ENCODE results near the gene TPP1. TPM values are rescaled to one million over a fixed set of nuclear protein-coding genes. Genes with fewer than 3 reads are reported as not detected.

Gene TPP1
- total and polyA plus RNA-seq, 9 donors, result 17.1 to 52.0 (median 37.3) TPM

GRCh38 chr11:6606471-6607189 is 12.6 kb downstream of the TPP1 start:
- Histone ChIP-seq H3K27ac (ENCODE audit: low read length) (peak overlapping the region; percentile 100), H3K4me3 (ENCODE audit: low read length) (peak overlapping the region; percentile 21), H3K27me3 (ENCODE audit: control insufficient read depth, insufficient read depth, low read length) (no peaks in the 10 kb centered on the region), H3K4me1 (ENCODE audit: control insufficient read depth, insufficient read depth, low read length) (peaks cover 61% of the 10 kb centered on the region), H3K36me3 (ENCODE audit: control insufficient read depth, insufficient read depth, low read length) (peaks cover 56% of the 10 kb centered on the region), H3K9me3 (replicated peaks; ENCODE audit: control insufficient read depth, low read depth, low read length) (no peaks in the 10 kb centered on the region)
- peak; percentile 98 for DNase-seq
- WGBS (ENCODE audit: insufficient coverage), result 25% methylated on average over 6 of the region's 11 CpGs

GRCh38 chr11:6604790-6605189 is 14.4 kb downstream of the TPP1 start:
- DNase-seq, result peak; percentile 19
- Histone ChIP-seq H3K4me3 (ENCODE audit: low read length) (peak overlapping the region; percentile 98), H3K27ac (ENCODE audit: low read length) (peak overlapping the region; percentile 100), H3K9me3 (replicated peaks; ENCODE audit: control insufficient read depth, low read depth, low read length) (no peaks in the 10 kb centered on the region), H3K27me3 (ENCODE audit: control insufficient read depth, insufficient read depth, low read length) (no peaks in the 10 kb centered on the region), H3K36me3 (ENCODE audit: control insufficient read depth, insufficient read depth, low read length) (peaks cover 56% of the 10 kb centered on the region), H3K4me1 (ENCODE audit: control insufficient read depth, insufficient read depth, low read length) (peaks cover 53% of the 10 kb centered on the region)
- 10% methylated on average over 3 of the region's 3 CpGs for WGBS (ENCODE audit: insufficient coverage)

- no peaks in the 10 kb centered on the region for H3K9me3 ChIP-seq (replicated peaks; ENCODE audit: control insufficient read depth, low read depth, low read length)
- WGBS (ENCODE audit: insufficient coverage), result 0% methylated on average over 13 of the region's 20 CpGs
- H3K27ac ChIP-seq (ENCODE audit: low read length), result peak overlapping the region; percentile 100
- peak overlapping the region; percentile 98 for H3K4me3 ChIP-seq (ENCODE audit: low read length)
- H3K27me3 ChIP-seq (ENCODE audit: control insufficient read depth, insufficient read depth, low read length), result no peaks in the 10 kb centered on the region
- peaks cover 56% of the 10 kb centered on the region for H3K36me3 ChIP-seq (ENCODE audit: control insufficient read depth, insufficient read depth, low read length)
- DNase-seq, result peak; percentile 89
- H3K4me1 ChIP-seq (ENCODE audit: control insufficient read depth, insufficient read depth, low read length), result peaks cover 47% of the 10 kb centered on the region
Measured at GRCh38 chr11:6604081-6604626, 15.1 kb downstream of the TPP1 start.

- H3K9me3 ChIP-seq (replicated peaks; ENCODE audit: control insufficient read depth, low read depth, low read length), result no peaks in the 10 kb centered on the region
- no peaks in the 10 kb centered on the region for H3K27me3 ChIP-seq (ENCODE audit: control insufficient read depth, insufficient read depth, low read length)
- H3K36me3 ChIP-seq (ENCODE audit: control insufficient read depth, insufficient read depth, low read length), result peaks cover 56% of the 10 kb centered on the region
- peak; percentile 97 for DNase-seq
- peak within 1 kb of the TSS; percentile 100 for H3K27ac ChIP-seq (ENCODE audit: low read length)
- under 1% methylated on average over 70 of the region's 72 CpGs for WGBS (ENCODE audit: insufficient coverage)
- H3K4me1 ChIP-seq (ENCODE audit: control insufficient read depth, insufficient read depth, low read length), result peaks cover 47% of the 10 kb centered on the region
- peak within 1 kb of the TSS; percentile 98 for H3K4me3 ChIP-seq (ENCODE audit: low read length)
Measured at GRCh38 chr11:6603287-6604080, 15.7 kb downstream of the TPP1 start, which contains the start of the genes ILK and RRP8. TSS of gene ILK (plus strand) at chr11:6603774. CDS start at chr11:6604272, 498 bp downstream. TSS of gene RRP8 (minus strand) at chr11:6603616. CDS start at chr11:6603502, 114 bp downstream.

GRCh38 chr11:6602096-6602940 is 16.9 kb downstream of the TPP1 start:
- Histone ChIP-seq H3K4me1 (ENCODE audit: control insufficient read depth, insufficient read depth, low read length) (peaks cover 40% of the 10 kb centered on the region), H3K9me3 (replicated peaks; ENCODE audit: control insufficient read depth, low read depth, low read length) (no peaks in the 10 kb centered on the region), H3K27me3 (ENCODE audit: control insufficient read depth, insufficient read depth, low read length) (no peaks in the 10 kb centered on the region), H3K4me3 (ENCODE audit: low read length) (peak overlapping the region; percentile 98), H3K36me3 (ENCODE audit: control insufficient read depth, insufficient read depth, low read length) (peaks cover 53% of the 10 kb centered on the region), H3K27ac (ENCODE audit: low read length) (peak overlapping the region; percentile 90)
- no peak for DNase-seq
- WGBS (ENCODE audit: insufficient coverage), result 88% methylated on average over 5 of the region's 7 CpGs

DNA sequence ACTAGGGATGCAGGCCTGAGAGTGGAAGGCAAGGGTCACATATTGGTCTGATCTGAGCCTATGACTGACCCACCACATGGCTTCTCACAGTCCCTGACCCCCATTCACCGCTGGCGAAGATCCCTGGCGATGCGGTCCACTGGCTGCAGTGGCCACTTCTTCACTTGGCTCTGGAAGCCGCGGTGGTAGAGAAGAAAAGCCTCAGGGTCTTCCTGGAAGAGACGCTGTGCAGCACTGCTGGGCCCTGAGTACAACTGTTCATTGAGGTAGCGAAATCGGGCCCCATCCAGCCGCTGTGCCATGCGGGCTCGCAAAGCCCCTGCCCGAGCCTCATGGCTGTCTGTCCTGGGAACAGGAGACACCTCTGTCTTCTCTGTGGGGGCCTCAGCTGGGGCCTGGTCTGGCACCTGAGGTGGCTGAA is 18.2 kb downstream of the TPP1 start:
- 93% methylated on average over 13 of the region's 13 CpGs for WGBS (ENCODE audit: insufficient coverage)
- H3K27ac ChIP-seq (ENCODE audit: low read length), result no peak overlapping the region
- no peak overlapping the region for H3K4me3 ChIP-seq (ENCODE audit: low read length)
- DNase-seq, result no peak
- peaks cover 30% of the 10 kb centered on the region for H3K4me1 ChIP-seq (ENCODE audit: control insufficient read depth, insufficient read depth, low read length)
- H3K9me3 ChIP-seq (replicated peaks; ENCODE audit: control insufficient read depth, low read depth, low read length), result no peaks in the 10 kb centered on the region
- H3K27me3 ChIP-seq (ENCODE audit: control insufficient read depth, insufficient read depth, low read length), result no peaks in the 10 kb centered on the region
- peaks cover 51% of the 10 kb centered on the region for H3K36me3 ChIP-seq (ENCODE audit: control insufficient read depth, insufficient read depth, low read length)

DNA sequence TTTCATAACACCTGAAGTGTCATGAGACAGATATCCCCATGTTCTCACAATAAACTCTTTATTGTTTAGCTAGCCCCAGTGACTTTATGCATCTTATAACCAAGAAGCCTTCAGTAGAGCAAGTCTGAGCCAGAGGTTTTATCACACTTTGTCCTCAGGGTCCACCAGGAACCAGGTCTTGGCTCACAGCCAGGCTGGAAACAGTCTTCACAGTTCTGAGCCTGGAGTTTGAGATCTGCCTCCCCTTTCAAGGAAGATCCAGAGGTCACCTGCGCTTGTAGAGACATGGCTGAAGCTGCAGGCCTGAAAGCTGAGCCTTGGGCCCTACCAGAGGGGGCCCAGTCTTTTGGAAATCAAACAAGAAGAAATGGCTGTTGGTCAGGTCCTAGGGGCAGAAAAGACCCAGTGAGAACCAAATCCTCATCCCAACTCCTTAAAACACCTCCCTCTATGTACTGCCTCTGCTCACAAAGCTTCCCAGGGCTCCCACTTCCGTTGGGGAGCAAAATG is 19.3 kb downstream of the TPP1 start:
- no peak overlapping the region for H3K27ac ChIP-seq (ENCODE audit: low read length)
- no peaks in the 10 kb centered on the region for H3K27me3 ChIP-seq (ENCODE audit: control insufficient read depth, insufficient read depth, low read length)
- peaks cover 22% of the 10 kb centered on the region for H3K4me1 ChIP-seq (ENCODE audit: control insufficient read depth, insufficient read depth, low read length)
- no peak for DNase-seq
- H3K9me3 ChIP-seq (replicated peaks; ENCODE audit: control insufficient read depth, low read depth, low read length), result no peaks in the 10 kb centered on the region
- H3K36me3 ChIP-seq (ENCODE audit: control insufficient read depth, insufficient read depth, low read length), result peaks cover 51% of the 10 kb centered on the region
- no peak overlapping the region for H3K4me3 ChIP-seq (ENCODE audit: low read length)
- 87% methylated on average over 2 of the region's 2 CpGs for WGBS (ENCODE audit: insufficient coverage)

DNA sequence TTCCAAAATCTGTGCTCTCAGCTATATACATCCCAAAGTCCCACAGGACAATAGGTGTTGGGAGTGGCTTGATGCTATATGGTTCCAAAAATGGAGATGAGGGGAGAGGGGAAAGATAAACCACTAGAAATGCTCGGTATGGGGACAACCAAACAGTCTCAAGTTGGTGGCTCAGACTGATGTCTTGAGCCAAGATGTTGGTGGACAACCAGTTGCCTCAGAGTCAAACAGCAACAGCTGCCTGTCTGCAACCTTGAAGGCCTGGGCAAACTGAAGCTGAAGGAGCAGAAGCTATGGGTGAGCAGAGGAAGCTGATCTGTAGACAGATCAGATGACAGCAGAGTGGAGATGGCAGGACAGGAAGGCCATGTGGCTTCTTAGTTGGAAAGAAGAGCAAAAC is 19.8 kb downstream of the TPP1 start:
- no peak overlapping the region for H3K4me3 ChIP-seq (ENCODE audit: low read length)
- peaks cover 55% of the 10 kb centered on the region for H3K36me3 ChIP-seq (ENCODE audit: control insufficient read depth, insufficient read depth, low read length)
- 69% methylated on average over 1 of the region's 1 CpG for WGBS (ENCODE audit: insufficient coverage)
- no peak overlapping the region for H3K27ac ChIP-seq (ENCODE audit: low read length)
- no peaks in the 10 kb centered on the region for H3K27me3 ChIP-seq (ENCODE audit: control insufficient read depth, insufficient read depth, low read length)
- peak; percentile 14 for DNase-seq
- H3K4me1 ChIP-seq (ENCODE audit: control insufficient read depth, insufficient read depth, low read length), result peaks cover 20% of the 10 kb centered on the region
- no peaks in the 10 kb centered on the region for H3K9me3 ChIP-seq (replicated peaks; ENCODE audit: control insufficient read depth, low read depth, low read length)

DNA sequence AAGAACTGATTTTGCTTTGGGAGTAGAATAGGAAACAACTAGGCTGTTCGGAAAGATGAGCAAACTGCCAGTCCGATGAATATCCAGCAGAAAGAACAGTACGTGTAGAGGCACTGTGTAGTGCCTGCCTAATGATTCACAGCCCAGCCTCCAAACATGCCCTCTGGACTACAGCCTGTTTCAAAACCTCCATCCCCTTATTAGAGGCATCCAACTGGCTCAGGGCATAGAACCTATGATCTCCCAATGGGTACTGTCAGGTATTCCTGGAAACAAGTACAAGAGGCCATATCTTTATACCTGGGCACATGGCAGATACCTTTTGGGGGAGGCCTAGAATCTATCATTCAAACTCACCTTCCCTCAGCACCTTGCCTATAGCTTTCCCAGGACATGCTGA is 20.7 kb downstream of the TPP1 start:
- peaks cover 20% of the 10 kb centered on the region for H3K4me1 ChIP-seq (ENCODE audit: control insufficient read depth, insufficient read depth, low read length)
- H3K27me3 ChIP-seq (ENCODE audit: control insufficient read depth, insufficient read depth, low read length), result no peaks in the 10 kb centered on the region
- 100% methylated on average over 2 of the region's 3 CpGs for WGBS (ENCODE audit: insufficient coverage)
- H3K4me3 ChIP-seq (ENCODE audit: low read length), result no peak overlapping the region
- peaks cover 60% of the 10 kb centered on the region for H3K36me3 ChIP-seq (ENCODE audit: control insufficient read depth, insufficient read depth, low read length)
- H3K9me3 ChIP-seq (replicated peaks; ENCODE audit: control insufficient read depth, low read depth, low read length), result no peaks in the 10 kb centered on the region
- no peak overlapping the region for H3K27ac ChIP-seq (ENCODE audit: low read length)
- DNase-seq, result no peak

All from muscle of leg (tissue), 11 donors.